Measurements from ENCODE around the gene AGPAT3.

Gene AGPAT3

GRCh38 chr21:43905726-43906455 lies 40.9 kb downstream of the AGPAT3 start:
- no peak for DNase-seq

- no peak for DNase-seq
Measured at GRCh38 chr21:43906585-43907370, 41.8 kb downstream of the AGPAT3 start.

- DNase-seq, result no peak
Measured at GRCh38 chr21:43907751-43908150, 42.7 kb downstream of the AGPAT3 start.

- DNase-seq, result no peak
Measured at GRCh38 chr21:43908167-43908566, 43.1 kb downstream of the AGPAT3 start.

- DNase-seq, result no peak
Measured at GRCh38 chr21:43909741-43910400, 44.8 kb downstream of the AGPAT3 start.

- no peak for DNase-seq
Measured at GRCh38 chr21:43910460-43910859, 45.4 kb downstream of the AGPAT3 start.

GRCh38 chr21:43911015-43911934 lies 46.3 kb downstream of the AGPAT3 start:
- no peak for DNase-seq

- DNase-seq, result no peak
Measured at GRCh38 chr21:43911935-43912487, 47.0 kb downstream of the AGPAT3 start.

GRCh38 chr21:43912500-43912899 lies 47.5 kb downstream of the AGPAT3 start:
- DNase-seq, result no peak

- DNase-seq, result no peak
Measured at GRCh38 chr21:43912910-43913309, 47.9 kb downstream of the AGPAT3 start.

GRCh38 chr21:43913928-43914327 lies 48.9 kb downstream of the AGPAT3 start:
- no peak for DNase-seq

GRCh38 chr21:43916076-43916475 lies 51.1 kb downstream of the AGPAT3 start:
- no peak for DNase-seq

GRCh38 chr21:43916691-43917514 lies 51.9 kb downstream of the AGPAT3 start:
- no peak for DNase-seq

- DNase-seq, result no peak
Measured at GRCh38 chr21:43917515-43918384, 52.7 kb downstream of the AGPAT3 start.

- DNase-seq, result no peak
Measured at GRCh38 chr21:43918385-43918947, 53.4 kb downstream of the AGPAT3 start.

- no peak for DNase-seq
Measured at GRCh38 chr21:43919283-43919682, 54.3 kb downstream of the AGPAT3 start.

GRCh38 chr21:43919871-43920801 lies 55.1 kb downstream of the AGPAT3 start:
- DNase-seq, result no peak
